ENCODE measurements around the gene HES1. TPM values are rescaled to one million over a fixed set of nuclear protein-coding genes. Genes with fewer than 3 reads are reported as not detected.
"Not testable (repeated sequence)": the region's sequence is repeated elsewhere in the genome, so short reads cannot be mapped to it uniquely, and the experiment has no call there.

Gene HES1
- total RNA-seq, 1 donor from 2014 or later: 23.0 TPM

DNA sequence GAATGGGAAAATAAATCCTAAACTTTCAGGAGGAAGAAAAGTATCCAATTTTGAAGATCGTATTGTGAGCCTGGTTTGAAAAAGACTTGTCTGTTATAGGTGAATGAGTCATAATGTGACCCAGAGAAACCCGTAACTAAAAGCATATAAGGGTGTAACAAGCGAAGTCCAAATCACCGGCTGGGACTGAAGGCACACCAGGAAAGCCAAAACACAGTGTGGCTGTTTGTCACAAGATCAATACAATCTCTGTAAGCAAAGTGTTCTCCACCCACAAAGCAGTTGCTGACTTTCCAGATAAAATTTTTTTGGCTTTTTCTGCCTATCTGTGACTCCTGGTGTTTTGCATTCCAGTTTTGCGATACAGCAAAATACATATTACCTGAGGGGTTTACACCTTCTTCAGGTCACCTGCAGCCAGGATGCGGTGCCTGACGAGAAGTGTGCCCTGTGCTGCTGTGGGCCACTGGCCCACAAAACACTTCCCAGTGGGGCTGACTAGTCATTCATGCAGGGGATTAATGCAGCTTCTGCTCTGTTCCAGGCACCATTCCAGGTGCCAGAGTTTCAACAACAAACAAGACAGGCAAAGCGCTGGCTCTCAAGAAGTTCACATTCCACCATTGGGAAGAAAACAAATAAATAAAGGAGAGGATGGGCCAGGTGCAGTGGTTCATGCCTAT lies 14.4 kb downstream of the HES1 start:
- no peak overlapping the region for H3K9ac ChIP-seq (ENCODE audit: low read depth in 1 of 3, low read length in 3 of 3)
- H3K27ac ChIP-seq (ENCODE audit: low read depth, low read length): no peak overlapping the region
- H3K4me1 ChIP-seq (ENCODE audit: control insufficient read depth in 3 of 3, insufficient read depth in 3 of 3, low read length in 3 of 3): no peaks in the 10 kb centered on the region
- no peaks in the 10 kb centered on the region for H3K9me3 ChIP-seq (ENCODE audit: control insufficient read depth in 3 of 3, low read length in 3 of 3)
- H3K36me3 ChIP-seq (ENCODE audit: control insufficient read depth in 3 of 3, insufficient read depth in 3 of 3, low read length in 3 of 3): no peaks in the 10 kb centered on the region
- no peak overlapping the region for H3K4me3 ChIP-seq (ENCODE audit: low read length in 3 of 3)
- H3K27me3 ChIP-seq (ENCODE audit: control insufficient read depth in 3 of 3, insufficient read depth in 3 of 3, low read length in 3 of 3): peaks cover 0 to 5% (median 0%) of the 10 kb centered on the region in 3 donors

DNA sequence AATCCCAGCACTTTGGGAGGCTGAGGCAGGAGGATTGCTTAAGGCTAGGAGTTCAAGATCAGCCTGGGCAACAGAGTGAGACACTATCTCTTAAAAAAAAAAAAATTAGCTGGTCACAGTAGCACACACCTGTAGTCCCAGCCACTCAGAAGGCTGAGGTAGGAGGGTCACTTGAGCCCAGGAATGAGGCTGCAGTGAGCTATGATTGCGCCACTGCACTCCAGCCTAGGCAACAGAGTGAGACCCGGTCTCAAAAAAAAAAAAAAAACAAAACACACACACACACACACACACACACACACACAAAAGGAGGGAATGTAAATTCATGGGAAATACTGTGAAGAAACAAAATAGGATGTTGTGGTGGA lies 15.0 kb downstream of the HES1 start:
- not testable (repeated sequence) for H3K4me3 ChIP-seq (ENCODE audit: low read length in 3 of 3); H3K27ac ChIP-seq (ENCODE audit: low read depth, low read length); H3K36me3 ChIP-seq (ENCODE audit: control insufficient read depth in 3 of 3, insufficient read depth in 3 of 3, low read length in 3 of 3); H3K9ac ChIP-seq (ENCODE audit: low read depth in 1 of 3, low read length in 3 of 3); H3K4me1 ChIP-seq (ENCODE audit: control insufficient read depth in 3 of 3, insufficient read depth in 3 of 3, low read length in 3 of 3); H3K27me3 ChIP-seq (ENCODE audit: control insufficient read depth in 3 of 3, insufficient read depth in 3 of 3, low read length in 3 of 3); H3K9me3 ChIP-seq (ENCODE audit: control insufficient read depth in 3 of 3, low read length in 3 of 3)

DNA sequence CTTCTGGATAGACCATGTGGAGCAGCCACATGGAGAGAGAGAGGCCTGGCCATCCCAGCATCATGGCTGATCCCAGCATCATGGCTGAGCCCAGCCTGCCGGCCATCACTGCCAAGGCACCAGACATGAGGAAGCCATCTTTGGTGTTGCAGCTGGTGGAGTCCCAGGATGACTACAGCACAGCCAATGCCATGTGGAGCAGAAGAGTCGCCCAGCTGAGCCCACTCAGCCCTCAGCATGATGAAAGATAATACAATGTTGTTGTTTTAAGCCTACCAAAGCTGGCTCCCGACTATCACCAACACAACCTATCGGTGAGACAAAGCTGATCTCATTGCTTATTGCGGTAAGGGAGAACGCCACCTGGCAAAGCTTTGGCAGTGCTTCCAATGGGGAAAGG lies 18.4 kb downstream of the HES1 start:
- Histone ChIP-seq H3K27ac (ENCODE audit: low read depth, low read length) (no peak overlapping the region), H3K9ac (ENCODE audit: low read depth in 1 of 3, low read length in 3 of 3) (no peak overlapping the region), H3K4me1 (ENCODE audit: control insufficient read depth in 3 of 3, insufficient read depth in 3 of 3, low read length in 3 of 3) (peaks cover 0 to 5% (median 0%) of the 10 kb centered on the region in 3 donors), H3K27me3 (ENCODE audit: control insufficient read depth in 3 of 3, insufficient read depth in 3 of 3, low read length in 3 of 3) (peaks cover 0 to 5% (median 0%) of the 10 kb centered on the region in 3 donors), H3K36me3 (ENCODE audit: control insufficient read depth in 3 of 3, insufficient read depth in 3 of 3, low read length in 3 of 3) (no peaks in the 10 kb centered on the region), H3K9me3 (ENCODE audit: control insufficient read depth in 3 of 3, low read length in 3 of 3) (no peaks in the 10 kb centered on the region), H3K4me3 (ENCODE audit: low read length in 3 of 3) (no peak overlapping the region)

DNA sequence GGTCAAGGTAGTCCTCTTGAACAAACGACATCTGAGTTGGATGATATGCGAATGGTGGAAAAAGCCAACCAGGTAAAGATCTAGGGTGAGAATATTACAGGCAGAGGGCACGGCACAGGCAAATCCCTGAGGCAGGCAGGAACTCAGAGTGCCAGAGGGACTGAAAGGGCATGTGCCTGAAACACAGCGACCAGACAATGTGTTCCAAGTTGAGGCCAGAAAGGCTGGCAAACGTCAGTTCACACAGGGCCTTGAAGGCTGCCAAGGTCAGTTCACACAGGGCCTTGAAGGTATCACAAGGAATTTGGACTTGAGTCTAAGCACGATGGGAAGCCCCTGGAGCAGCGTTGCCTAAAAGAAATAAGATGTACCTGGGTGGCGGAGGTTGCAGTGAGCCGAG lies 20.1 kb downstream of the HES1 start:
- no peak overlapping the region for H3K27ac ChIP-seq (ENCODE audit: low read depth, low read length)
- peaks cover 0 to 5% (median 0%) of the 10 kb centered on the region in 3 donors for H3K4me1 ChIP-seq (ENCODE audit: control insufficient read depth in 3 of 3, insufficient read depth in 3 of 3, low read length in 3 of 3)
- H3K27me3 ChIP-seq (ENCODE audit: control insufficient read depth in 3 of 3, insufficient read depth in 3 of 3, low read length in 3 of 3): peaks cover 0 to 5% (median 2%) of the 10 kb centered on the region in 3 donors
- no peak overlapping the region for H3K4me3 ChIP-seq (ENCODE audit: low read length in 3 of 3)
- no peaks in the 10 kb centered on the region for H3K9me3 ChIP-seq (ENCODE audit: control insufficient read depth in 3 of 3, low read length in 3 of 3)
- no peaks in the 10 kb centered on the region for H3K36me3 ChIP-seq (ENCODE audit: control insufficient read depth in 3 of 3, insufficient read depth in 3 of 3, low read length in 3 of 3)
- H3K9ac ChIP-seq (ENCODE audit: low read depth in 1 of 3, low read length in 3 of 3): no peak overlapping the region

DNA sequence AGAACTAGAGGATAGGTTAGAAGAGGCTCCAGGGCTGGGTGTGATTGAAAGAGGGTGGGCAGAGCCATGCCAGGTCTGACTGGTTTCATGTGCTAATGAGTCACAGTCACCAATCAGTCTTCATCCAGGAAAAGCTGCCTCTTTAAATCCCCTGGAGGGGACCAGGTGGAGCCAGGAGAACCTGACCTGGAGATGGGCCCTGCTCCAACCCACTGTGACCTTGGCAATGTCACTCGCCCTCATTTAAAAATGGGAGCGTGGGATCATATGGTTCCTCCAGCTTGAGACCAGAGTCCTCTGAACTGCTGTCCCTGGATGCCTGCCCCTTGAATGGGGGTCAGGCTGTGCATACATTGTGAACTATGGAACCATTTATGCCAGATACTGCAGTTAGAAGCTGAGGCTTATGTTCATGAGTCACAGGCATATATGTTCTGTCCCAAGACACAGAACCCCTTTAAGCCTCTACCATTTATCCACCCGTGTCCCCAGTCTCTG lies 23.0 kb downstream of the HES1 start:
- no peak overlapping the region for H3K4me3 ChIP-seq (ENCODE audit: low read length in 3 of 3)
- peaks cover 2 to 5% (median 5%) of the 10 kb centered on the region in 3 donors for H3K27me3 ChIP-seq (ENCODE audit: control insufficient read depth in 3 of 3, insufficient read depth in 3 of 3, low read length in 3 of 3)
- H3K9me3 ChIP-seq (ENCODE audit: control insufficient read depth in 3 of 3, low read length in 3 of 3): no peaks in the 10 kb centered on the region
- H3K4me1 ChIP-seq (ENCODE audit: control insufficient read depth in 3 of 3, insufficient read depth in 3 of 3, low read length in 3 of 3): peaks cover 0 to 5% (median 0%) of the 10 kb centered on the region in 3 donors
- H3K36me3 ChIP-seq (ENCODE audit: control insufficient read depth in 3 of 3, insufficient read depth in 3 of 3, low read length in 3 of 3): no peaks in the 10 kb centered on the region
- H3K27ac ChIP-seq (ENCODE audit: low read depth, low read length): no peak overlapping the region
- H3K9ac ChIP-seq (ENCODE audit: low read depth in 1 of 3, low read length in 3 of 3): no peak overlapping the region

DNA sequence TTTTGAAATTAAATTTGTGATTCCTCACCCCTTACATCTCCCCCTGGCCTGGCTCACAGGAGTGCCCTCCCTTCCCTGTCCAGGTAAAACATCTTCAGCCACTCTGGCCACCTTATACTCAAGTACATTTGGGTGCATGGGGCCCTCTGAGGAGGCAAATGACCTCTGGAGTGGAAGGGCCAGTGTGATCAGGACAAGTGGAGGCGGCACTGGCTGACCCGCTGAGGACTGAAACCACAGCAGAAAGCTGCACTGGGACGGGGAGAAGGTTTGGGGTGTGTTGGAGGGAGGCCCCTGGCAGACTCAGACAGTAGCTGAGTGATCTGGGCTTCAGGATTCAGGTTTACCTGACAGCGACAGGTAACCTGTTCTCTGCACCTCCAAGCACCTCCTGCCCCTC lies 24.2 kb downstream of the HES1 start:
- Histone ChIP-seq H3K27ac (ENCODE audit: low read depth, low read length) (no peak overlapping the region), H3K36me3 (ENCODE audit: control insufficient read depth in 3 of 3, insufficient read depth in 3 of 3, low read length in 3 of 3) (no peaks in the 10 kb centered on the region), H3K27me3 (ENCODE audit: control insufficient read depth in 3 of 3, insufficient read depth in 3 of 3, low read length in 3 of 3) (peaks cover 0 to 5% (median 2%) of the 10 kb centered on the region in 3 donors)

DNA sequence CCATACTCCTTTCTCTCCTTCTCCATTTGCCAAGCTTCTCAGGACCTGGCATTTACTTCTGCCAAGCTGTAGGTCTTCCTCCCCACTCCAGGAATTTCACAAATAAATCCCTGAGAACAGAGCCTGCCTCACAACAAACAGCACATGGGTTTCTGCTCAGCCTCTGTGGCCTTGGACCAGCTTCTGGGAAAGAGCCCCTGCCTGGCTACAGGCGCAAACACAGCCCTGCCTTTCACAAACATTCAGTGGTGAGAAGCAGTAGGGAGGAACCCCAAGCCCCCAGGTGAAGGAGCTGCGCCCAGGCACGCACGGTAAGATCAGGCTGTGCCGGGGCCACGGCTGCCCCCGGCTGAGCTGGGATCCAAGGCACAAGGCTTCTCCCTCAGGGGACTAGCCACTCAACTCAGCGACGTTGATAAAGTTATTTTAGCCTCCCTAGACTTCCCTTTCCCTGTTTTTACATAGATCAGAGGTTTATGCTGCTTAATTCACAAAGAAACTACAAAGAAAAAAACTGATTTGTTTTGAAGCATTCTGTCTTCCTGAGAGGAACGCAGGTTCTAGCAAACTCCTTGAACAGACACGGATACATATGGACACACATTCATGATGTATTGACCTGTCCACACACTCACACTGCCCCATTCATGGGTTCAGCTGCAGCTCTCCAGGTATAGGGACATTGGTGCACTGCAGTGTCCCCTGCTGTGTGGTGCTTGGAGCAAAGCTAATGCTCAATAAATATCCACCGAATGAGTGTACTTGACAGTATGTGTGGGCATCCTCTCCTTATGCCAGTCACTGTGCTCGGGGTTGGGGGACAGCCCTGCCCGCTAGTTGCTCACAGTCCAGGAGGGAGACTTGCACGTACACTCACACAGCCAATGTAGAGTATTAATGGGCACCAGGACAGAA lies 25.4 kb downstream of the HES1 start:
- Histone ChIP-seq H3K9me3 (ENCODE audit: control insufficient read depth in 3 of 3, low read length in 3 of 3) (no peaks in the 10 kb centered on the region), H3K4me1 (ENCODE audit: control insufficient read depth in 3 of 3, insufficient read depth in 3 of 3, low read length in 3 of 3) (peaks cover 0 to 5% (median 0%) of the 10 kb centered on the region in 3 donors), H3K27ac (ENCODE audit: low read depth, low read length) (no peak overlapping the region), H3K9ac (ENCODE audit: low read depth in 1 of 3, low read length in 3 of 3) (no peak overlapping the region), H3K27me3 (ENCODE audit: control insufficient read depth in 3 of 3, insufficient read depth in 3 of 3, low read length in 3 of 3) (peaks cover 0 to 5% (median 2%) of the 10 kb centered on the region in 3 donors), H3K4me3 (ENCODE audit: low read length in 3 of 3) (no peak overlapping the region), H3K36me3 (ENCODE audit: control insufficient read depth in 3 of 3, insufficient read depth in 3 of 3, low read length in 3 of 3) (no peaks in the 10 kb centered on the region)

More for the DNA sequence above, 24.2 kb downstream of the HES1 start:
- H3K4me3 ChIP-seq (ENCODE audit: low read length in 3 of 3): no peak overlapping the region
- H3K4me1 ChIP-seq (ENCODE audit: control insufficient read depth in 3 of 3, insufficient read depth in 3 of 3, low read length in 3 of 3): peaks cover 0 to 5% (median 0%) of the 10 kb centered on the region in 3 donors
- H3K9me3 ChIP-seq (ENCODE audit: control insufficient read depth in 3 of 3, low read length in 3 of 3): no peaks in the 10 kb centered on the region
- H3K9ac ChIP-seq (ENCODE audit: low read depth in 1 of 3, low read length in 3 of 3): no peak overlapping the region

DNA sequence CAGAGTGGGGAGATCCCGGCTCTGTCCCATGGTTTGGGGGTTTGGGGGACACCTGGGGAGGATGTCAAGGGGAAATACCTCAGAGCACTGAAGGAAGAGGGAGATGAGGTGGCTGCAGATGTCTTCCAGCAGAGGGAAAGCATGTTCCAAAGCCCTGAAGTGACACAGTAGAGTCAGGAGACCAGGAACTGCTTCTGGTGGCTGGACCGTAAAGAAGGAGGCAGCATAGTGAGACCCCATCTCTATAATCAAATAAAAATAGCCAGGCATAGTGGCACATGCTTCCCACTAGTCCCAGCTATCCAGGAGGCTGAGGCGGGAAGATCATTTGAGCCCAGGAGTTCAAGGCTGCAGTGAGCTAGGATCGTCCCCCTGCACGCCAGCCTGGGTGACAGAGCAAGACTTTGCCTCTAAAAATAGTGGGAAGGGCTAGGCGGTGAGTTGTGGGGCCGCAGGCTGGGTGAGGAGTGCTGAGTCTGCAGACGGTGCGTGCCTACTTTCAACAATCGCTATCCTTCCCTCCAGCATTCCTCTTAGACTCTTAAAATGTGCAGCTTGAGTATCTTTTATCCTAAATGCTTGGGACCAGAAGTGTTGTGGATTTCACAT lies 26.2 kb downstream of the HES1 start:
- Histone ChIP-seq H3K4me3 (ENCODE audit: low read length in 3 of 3) (no peak overlapping the region), H3K4me1 (ENCODE audit: control insufficient read depth in 3 of 3, insufficient read depth in 3 of 3, low read length in 3 of 3) (peaks cover 0 to 8% (median 4%) of the 10 kb centered on the region in 3 donors), H3K36me3 (ENCODE audit: control insufficient read depth in 3 of 3, insufficient read depth in 3 of 3, low read length in 3 of 3) (no peaks in the 10 kb centered on the region), H3K27ac (ENCODE audit: low read depth, low read length) (no peak overlapping the region), H3K9me3 (ENCODE audit: control insufficient read depth in 3 of 3, low read length in 3 of 3) (no peaks in the 10 kb centered on the region), H3K27me3 (ENCODE audit: control insufficient read depth in 3 of 3, insufficient read depth in 3 of 3, low read length in 3 of 3) (peaks cover 0 to 5% (median 2%) of the 10 kb centered on the region in 3 donors), H3K9ac (ENCODE audit: low read depth in 1 of 3, low read length in 3 of 3) (no peak overlapping the region)

DNA sequence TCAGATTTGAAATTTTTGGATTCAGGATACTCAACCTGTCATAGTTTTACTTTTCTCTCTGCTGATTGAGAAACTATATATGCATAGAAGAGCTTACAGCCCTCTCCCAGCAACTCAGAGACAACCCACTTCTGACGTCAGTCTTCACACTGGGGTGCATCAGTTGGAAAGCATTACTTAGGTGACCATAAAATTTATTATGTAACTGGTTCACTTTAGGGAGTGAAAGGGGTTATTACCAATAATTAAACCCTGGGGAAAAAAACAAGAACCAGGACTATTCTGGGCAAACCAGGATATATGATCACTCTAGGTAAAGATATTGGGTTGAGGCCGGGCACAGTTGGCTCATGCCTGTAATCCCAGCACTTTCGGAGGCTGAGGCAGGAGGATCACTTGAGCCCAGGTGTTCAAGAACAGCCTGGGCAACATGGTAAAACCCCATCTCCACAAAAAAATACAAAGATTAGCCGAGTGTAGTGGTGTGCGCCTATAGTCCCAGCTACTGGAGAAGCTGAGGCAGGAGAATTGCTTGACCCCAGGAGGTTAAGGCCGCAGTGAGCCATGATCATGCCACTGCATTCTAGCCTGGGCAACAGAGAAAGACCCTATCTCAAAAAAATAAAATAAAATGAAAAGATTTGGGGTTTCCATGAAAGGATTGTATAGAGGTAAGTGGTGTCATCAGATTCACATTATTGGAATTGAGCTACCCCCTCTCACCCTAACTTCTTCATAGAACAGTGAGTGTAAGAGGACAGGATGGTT lies 27.1 kb downstream of the HES1 start:
- Histone ChIP-seq H3K4me3 (ENCODE audit: low read length in 3 of 3) (no peak overlapping the region), H3K9me3 (ENCODE audit: control insufficient read depth in 3 of 3, low read length in 3 of 3) (no peaks in the 10 kb centered on the region), H3K27ac (ENCODE audit: low read depth, low read length) (no peak overlapping the region), H3K4me1 (ENCODE audit: control insufficient read depth in 3 of 3, insufficient read depth in 3 of 3, low read length in 3 of 3) (peaks cover 0 to 8% (median 5%) of the 10 kb centered on the region in 3 donors), H3K27me3 (ENCODE audit: control insufficient read depth in 3 of 3, insufficient read depth in 3 of 3, low read length in 3 of 3) (peaks cover 0 to 5% (median 2%) of the 10 kb centered on the region in 3 donors), H3K9ac (ENCODE audit: low read depth in 1 of 3, low read length in 3 of 3) (no peak overlapping the region), H3K36me3 (ENCODE audit: control insufficient read depth in 3 of 3, insufficient read depth in 3 of 3, low read length in 3 of 3) (no peaks in the 10 kb centered on the region)
